ENCODE measurements around the gene ANAPC10.

GRCh38 chr4:145048817-145049216 is 49.2 kb downstream of the ANAPC10 start:
- no peak for TF ChIP-seq POLR2AphosphoS5 (IDR thresholded peaks at IDR 0.05; ENCODE audit: low read depth, low read length)
- no peak for TF ChIP-seq POLR2A (IDR thresholded peaks at IDR 0.05; ENCODE audit: low read depth, low read length)
- TF ChIP-seq TAF1 (IDR thresholded peaks at IDR 0.05; ENCODE audit: low read depth, low read length) = no peak
- TF ChIP-seq PAX5 (IDR thresholded peaks at IDR 0.05; ENCODE audit: insufficient read depth, low read length, severe bottlenecking) = no peak
- TF ChIP-seq SPI1 (IDR thresholded peaks at IDR 0.05; ENCODE audit: low read depth, low read length) = no peak
